ENCODE measurements around the gene FAM168B.

The FAM168B gene

GRCh38 chr2:131041402-131042147, 51.7 kb downstream of the FAM168B start:
- TF ChIP-seq CTCF (IDR thresholded peaks at IDR 0.05), result no peak
- Histone ChIP-seq H3K4me3 (no peak overlapping the region), H3K27ac (no peak overlapping the region)
- no peak for DNase-seq (ENCODE audit: low spot score)

- Histone ChIP-seq H3K27ac (no peak overlapping the region), H3K4me3 (no peak overlapping the region)
- no peak for DNase-seq (ENCODE audit: low spot score)
- no peak for TF ChIP-seq CTCF (IDR thresholded peaks at IDR 0.05)
Measured at GRCh38 chr2:131040661-131041401, 52.4 kb downstream of the FAM168B start.

GRCh38 chr2:131039908-131040660, 53.2 kb downstream of the FAM168B start:
- no peak overlapping the region for H3K27ac ChIP-seq
- no peak for DNase-seq (ENCODE audit: low spot score)
- no peak for TF ChIP-seq CTCF (IDR thresholded peaks at IDR 0.05)
- H3K4me3 ChIP-seq, result no peak overlapping the region

- Histone ChIP-seq H3K4me3 (no peak overlapping the region), H3K27ac (no peak overlapping the region)
- TF ChIP-seq CTCF (IDR thresholded peaks at IDR 0.05), result no peak
- DNase-seq (ENCODE audit: low spot score), result peak; percentile 64
Measured at GRCh38 chr2:131039535-131039907, 53.7 kb downstream of the FAM168B start.

- Histone ChIP-seq H3K4me3 (no peak overlapping the region), H3K27ac (no peak overlapping the region)
- no peak for TF ChIP-seq CTCF (IDR thresholded peaks at IDR 0.05)
- DNase-seq (ENCODE audit: low spot score), result no peak
Measured at GRCh38 chr2:131039101-131039440, 54.2 kb downstream of the FAM168B start.

- TF ChIP-seq CTCF (IDR thresholded peaks at IDR 0.05), result no peak
- Histone ChIP-seq H3K4me3 (no peak overlapping the region), H3K27ac (no peak overlapping the region)
- DNase-seq (ENCODE audit: low spot score), result no peak
Measured at GRCh38 chr2:131038258-131039100, 54.8 kb downstream of the FAM168B start.

Data from coronary artery (tissue), 2 donors.